Measurements from ENCODE around the gene BHLHE40.

The BHLHE40 gene

GRCh38 chr3:4985330-4986174 lies 6.3 kb downstream of the BHLHE40 start:
- no peak for DNase-seq

GRCh38 chr3:4986175-4986781 lies 7.0 kb downstream of the BHLHE40 start:
- DNase-seq = peak in 1 of 2 experiments; percentile 48

DNA sequence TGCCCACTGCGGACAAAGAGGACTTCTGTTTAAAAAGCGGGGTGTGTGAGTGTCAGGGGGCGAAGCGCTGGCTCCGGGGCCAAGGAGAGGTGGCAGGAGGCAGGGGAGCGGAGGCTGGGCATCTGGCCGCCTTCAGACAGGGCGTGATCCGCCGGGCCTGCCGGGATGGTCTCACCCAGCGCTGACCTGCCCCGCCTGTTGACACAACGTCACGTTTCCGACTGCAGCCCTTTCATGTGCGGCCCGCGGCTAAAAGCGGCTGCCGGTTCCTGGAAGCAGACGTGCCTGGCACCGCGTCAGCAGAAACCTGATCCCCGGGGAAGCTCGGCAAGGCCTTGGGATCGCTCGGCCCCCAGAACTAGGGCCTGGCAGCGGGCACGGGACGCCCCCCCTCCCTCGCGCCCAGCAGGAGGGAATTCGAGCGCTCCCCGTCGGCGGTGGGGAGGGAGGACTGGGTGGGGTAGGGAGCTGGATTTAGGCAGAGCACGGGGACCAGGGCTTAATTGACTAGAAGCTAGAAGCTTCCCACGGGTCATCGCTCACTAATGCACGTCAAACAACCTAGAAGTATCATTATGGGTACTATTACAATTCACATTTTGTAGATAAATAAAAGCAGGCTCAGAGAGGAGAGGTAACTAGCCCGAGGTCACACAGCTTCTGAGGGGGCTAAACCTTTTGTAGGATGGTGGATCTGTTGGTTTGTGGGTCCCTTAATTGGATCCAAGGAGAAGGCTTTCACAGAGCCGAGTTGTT lies 7.7 kb downstream of the BHLHE40 start:
- DNase-seq = peak; percentile 81 to 89

DNA sequence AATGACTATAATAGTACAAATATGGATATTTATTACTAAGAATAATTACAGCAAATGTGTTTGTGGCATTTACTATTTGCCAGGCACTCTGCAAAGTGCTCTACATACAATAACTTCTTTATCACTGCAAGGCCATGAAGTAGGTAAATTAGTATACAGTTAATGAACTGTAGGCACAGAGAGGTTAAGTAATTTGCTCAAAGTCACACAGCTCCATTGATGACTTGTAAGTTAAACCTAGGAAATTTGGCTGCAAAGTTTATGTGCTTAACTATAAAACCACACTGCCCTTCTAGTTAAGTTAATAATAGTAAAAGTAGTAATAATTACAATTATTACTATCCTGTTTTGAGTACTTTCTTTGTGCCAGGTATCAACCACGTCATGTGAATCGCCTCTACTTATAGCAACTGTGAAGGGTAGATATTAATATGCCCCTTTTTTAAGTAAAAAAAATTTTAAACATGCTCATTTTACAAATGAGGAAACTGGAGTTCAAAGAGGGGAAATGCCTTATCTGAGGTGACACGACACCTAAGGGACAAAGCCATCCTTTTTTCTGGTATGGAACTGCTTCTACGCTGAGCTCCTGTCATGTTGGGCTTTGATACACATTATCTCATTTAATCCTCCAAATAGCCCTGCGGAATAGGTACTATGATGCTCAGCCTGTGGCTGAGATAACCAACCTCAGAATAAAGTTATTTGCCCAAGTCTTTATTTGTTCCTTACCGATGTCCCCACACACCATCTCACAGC lies 8.5 kb downstream of the BHLHE40 start:
- DNase-seq = no peak

- DNase-seq = no peak
These were observed 10.0 kb downstream of the BHLHE40 start for GRCh38 chr3:4988983-4989834.

GRCh38 chr3:4990069-4990468 lies 10.8 kb downstream of the BHLHE40 start:
- DNase-seq = no peak

GRCh38 chr3:4992118-4992517 lies 12.9 kb downstream of the BHLHE40 start:
- DNase-seq = no peak

GRCh38 chr3:4993276-4994143 lies 14.3 kb downstream of the BHLHE40 start:
- DNase-seq = no peak

- no peak for DNase-seq
These were observed 15.0 kb downstream of the BHLHE40 start for GRCh38 chr3:4994144-4994730.

GRCh38 chr3:4994823-4995499 lies 15.7 kb downstream of the BHLHE40 start:
- DNase-seq = no peak

DNA sequence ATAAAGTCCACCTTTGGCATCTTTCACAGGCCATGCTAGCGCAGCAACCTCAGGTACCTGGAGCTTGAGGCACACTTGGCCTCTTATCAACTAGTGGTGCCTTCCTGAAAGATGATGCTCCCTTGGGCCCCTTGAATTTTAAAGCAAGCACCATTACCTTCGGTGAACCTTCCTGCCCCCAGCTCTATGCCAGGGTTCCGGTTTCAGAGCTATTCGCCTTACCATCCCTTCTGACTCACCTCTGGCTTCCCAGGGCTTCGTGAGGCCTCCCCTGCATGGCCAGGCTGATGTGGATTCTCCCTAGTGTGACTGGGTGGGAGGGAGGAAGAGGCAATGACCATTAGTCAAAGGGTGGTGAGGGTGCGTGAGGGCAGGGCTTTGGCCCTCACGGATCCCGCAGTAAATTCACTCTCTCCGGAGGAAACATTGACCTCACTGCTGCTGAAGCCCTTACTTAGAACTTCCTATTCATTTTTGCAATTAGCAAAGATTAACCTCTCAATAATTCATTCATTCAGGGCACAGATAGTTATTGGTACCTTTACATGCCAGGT lies 16.3 kb downstream of the BHLHE40 start:
- DNase-seq = no peak

DNA sequence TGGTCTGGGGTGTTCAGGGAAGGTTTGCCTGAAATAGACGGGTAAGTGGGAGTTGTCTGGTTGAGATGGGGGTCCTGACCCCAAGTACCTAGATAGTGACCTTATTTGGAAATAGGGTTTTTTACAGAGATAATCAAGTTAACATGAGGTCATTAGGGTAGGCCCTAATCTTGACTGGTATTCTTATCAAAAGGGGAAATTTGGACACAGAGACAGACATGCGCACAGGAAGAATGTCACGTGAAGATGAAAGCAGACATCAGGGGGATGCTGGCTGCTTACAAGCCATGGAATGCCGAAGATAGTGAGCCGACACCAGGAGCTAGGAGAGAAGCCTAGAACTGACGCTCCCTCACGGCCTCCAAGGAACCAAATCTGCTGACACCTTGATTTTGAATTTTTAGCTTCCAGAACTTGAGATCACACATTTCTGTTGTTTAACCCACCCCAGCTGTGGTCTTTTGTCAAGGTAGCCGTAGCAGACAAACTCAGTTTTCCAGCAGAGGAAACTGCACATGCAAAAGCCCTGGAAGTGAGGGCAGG lies 17.1 kb downstream of the BHLHE40 start:
- DNase-seq = no peak

DNA sequence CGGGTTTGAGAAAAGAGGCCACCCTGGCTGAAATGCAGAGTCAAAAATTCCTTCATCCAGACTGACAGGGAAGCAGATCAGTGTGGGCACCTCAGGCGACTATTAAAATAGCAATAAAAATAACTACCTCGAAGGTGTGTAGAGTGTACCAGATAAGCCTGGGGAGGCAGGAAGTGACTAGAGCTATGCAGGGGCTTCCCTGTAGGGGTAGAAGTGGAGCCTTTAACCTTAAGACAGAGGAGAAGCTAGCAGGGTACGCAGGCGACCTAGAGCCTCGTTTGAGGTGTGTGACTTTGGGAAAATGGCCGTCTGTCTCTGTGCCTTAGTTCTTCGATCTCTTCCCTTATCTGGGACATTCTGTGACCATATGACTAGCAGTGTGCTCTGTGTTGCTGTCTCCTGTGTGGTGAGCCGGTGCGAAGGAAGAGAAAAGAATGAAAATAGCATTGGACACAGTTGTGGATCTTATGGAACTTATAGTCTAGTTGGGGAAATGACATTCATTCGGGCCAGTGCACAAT lies 17.6 kb downstream of the BHLHE40 start:
- DNase-seq = no peak

- DNase-seq = no peak
These were observed 18.7 kb downstream of the BHLHE40 start for GRCh38 chr3:4997946-4998345.

DNA sequence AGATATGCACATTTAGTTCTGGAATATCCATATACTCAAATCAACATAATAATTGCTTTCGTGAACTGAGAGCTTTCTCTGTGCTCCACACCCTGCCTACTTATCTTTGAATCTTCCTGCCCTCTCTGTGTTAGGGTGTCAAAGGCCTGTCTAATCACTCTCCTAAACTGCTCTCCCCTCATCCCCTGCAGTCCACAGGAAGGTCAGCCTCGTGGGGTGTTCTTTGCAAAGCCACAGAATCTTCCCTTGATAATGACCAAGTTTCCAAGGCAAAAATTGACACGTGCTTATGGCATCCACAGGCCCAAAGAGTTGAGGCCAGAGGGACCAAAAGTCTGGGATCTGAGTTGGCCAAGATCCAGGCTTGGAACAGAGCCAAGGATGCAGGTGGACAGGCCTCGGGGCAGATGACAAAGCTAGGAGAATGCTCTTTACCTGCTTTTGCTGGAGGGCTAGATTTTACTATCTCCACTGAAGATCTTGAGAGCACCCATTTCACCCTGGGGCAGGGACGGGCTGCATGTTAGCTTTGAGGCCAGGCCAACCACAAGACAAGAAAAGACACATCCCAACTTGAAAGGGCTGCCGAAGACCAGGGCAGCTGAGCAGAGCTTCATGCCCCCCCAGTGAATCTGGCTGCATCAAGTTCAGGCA lies 20.4 kb downstream of the BHLHE40 start:
- DNase-seq = peak in 1 of 2 experiments; percentile 12

GRCh38 chr3:5001135-5001534 lies 21.9 kb downstream of the BHLHE40 start:
- no peak for DNase-seq

- no peak for DNase-seq
These were observed 22.6 kb downstream of the BHLHE40 start for GRCh38 chr3:5001805-5002173.

GRCh38 chr3:5002174-5002870 lies 23.1 kb downstream of the BHLHE40 start:
- no peak for DNase-seq
